Left kidney (tissue), 2 donors: ENCODE measurements around the gene ATXN1. TPM values are rescaled to one million over a fixed set of nuclear protein-coding genes. Genes with fewer than 3 reads are reported as not detected.
"Not testable (repeated sequence)": the region's sequence is repeated elsewhere in the genome, so short reads cannot be mapped to it uniquely, and the experiment has no call there.

Experiments
- DNase-seq: peaks from one replicate; pipeline ENCODE4 v3.0.0-alpha.2; 2013
- polyA plus RNA-seq: library from polyadenylated mRNA; unstranded; fragments of 120-200 nt; gene quantifications from one replicate; pipeline ENCODE4 v1.2.1, GENCODE V29; 2013; ENCODE audit not compliant: insufficient read length

The ATXN1 gene
- polyA plus RNA-seq, 1 donor: 23.6 TPM

DNA sequence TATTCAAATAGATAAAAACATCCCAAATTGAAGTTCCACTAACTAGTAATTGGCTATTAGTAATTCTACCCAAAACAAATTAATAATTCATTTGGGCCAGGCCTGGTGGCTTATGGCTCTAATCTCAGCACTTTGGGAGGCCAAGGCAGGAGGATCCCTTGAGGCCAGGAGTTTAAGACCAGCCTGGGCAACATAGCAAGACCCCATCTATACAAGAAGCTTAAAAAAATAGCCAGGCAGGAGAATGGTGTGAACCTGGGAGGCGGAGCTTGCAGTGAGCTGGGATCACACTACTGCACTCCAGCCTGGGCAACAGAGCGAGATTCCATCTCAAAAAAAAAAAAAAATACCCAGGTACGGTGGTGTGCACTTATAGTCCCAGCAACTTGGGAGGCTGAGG, 379.3 kb downstream of the ATXN1 start:
- not testable (repeated sequence) for DNase-seq

DNA sequence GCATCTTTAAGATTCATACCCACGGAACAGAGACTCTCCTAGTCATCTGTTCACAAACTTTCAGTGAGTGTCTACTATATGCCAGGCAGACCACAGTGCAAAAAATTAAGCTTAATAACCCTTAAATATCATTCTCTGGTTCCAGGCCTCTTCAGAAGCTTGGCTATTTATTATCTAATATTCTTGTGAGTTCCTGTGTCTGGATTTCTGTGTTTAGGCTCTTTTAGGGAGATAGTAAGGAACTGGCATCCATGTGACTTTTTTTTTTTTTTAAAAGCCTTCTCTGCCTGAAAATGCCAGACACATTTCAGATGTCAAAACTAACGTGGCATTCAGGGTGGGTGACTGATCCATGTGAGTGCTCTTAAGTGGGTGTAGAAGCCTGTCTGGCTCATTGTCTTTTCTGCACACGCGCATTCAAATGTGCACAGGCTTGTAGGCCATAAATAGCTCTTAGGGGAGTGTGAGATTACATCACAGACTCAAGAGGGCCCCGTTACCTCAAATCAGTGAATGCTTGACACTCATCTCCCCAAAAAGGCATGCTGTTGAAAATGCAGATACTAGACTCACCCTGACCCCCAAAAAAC, 380.9 kb downstream of the ATXN1 start:
- DNase-seq: no peak

GRCh38 chr6:16378360-16378759, 382.9 kb downstream of the ATXN1 start:
- DNase-seq: not testable (repeated sequence)

- DNase-seq: no peak
Observed at GRCh38 chr6:16377470-16377869, 383.8 kb downstream of the ATXN1 start.

- DNase-seq: no peak
Observed at GRCh38 chr6:16375843-16376242, 385.4 kb downstream of the ATXN1 start.

- no peak for DNase-seq
Observed at GRCh38 chr6:16375206-16375605, 386.1 kb downstream of the ATXN1 start.

- DNase-seq: no peak
Observed at GRCh38 chr6:16374461-16375200, 386.6 kb downstream of the ATXN1 start.

DNA sequence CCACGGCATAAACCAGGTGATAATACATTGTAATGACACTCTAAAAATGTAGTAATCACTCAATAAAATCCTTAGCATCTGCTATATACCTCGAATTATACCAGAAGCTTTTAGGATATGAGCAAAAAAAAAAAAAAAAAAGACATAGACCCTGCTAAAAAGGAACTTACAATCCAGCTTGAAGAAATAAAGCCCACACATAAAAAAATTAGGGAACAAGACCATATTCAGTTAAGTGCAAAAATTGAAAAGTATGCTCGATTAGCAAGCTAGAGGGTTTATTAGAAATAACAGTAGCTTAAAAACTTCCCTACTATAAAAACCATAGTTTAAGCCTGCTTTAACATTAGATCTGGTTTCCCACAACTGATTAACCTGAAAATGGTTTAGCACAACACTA, 387.2 kb downstream of the ATXN1 start:
- no peak for DNase-seq

DNA sequence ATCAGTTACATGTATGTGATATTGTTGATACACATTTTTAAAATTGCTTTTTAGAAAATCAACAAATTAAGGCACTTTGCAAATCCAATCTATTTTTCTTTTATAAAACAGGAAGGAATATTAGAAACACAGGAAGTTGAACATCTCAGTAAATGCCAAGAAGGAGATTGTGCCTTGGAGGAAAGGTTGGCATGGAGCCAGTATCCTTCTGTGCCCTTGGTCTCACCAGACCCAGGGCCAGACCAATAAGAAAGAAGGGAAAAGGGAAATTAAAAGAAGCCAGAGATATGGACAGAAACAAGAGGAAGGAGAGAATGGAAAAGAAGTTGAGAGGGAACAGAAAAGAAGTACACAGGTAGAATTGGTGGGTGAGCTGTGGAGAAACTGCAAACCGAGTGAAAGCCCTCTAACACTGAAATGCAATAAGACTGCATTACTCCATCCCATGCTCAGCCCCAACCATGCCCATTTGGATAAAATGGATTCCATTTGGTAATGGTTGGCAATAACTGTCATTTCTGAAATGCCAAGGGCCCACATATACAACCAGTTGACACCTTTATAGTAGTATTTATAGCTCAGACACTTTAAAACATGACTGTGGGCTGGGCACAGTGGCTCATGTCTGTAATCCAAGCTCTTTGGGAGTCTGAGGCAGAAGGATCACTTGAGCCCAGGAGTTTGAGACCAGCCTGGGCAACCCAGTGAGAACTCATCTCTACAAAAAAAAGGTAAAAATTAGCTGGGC, 389.1 kb downstream of the ATXN1 start:
- no peak for DNase-seq

DNA sequence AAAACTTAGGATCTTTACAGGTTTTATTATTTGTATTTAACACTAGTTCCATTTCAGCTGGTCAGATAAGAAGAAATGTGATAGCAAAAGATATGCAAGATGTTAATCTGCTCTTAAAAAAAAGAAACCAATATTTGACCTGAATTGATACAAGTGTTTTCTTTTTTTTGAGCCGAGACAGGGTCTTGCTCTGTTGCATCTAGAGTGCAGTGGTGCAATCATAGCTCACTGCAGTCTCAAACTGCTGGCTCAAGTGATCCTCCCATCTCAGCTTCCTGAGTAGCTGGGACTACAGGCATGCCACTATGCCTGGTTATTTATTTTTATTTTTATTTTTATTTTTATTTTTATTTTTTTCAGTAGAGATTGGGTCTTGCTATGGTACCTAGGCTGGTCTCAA, 389.9 kb downstream of the ATXN1 start:
- DNase-seq: no peak

GRCh38 chr6:16370943-16371342, 390.3 kb downstream of the ATXN1 start:
- no peak for DNase-seq

DNA sequence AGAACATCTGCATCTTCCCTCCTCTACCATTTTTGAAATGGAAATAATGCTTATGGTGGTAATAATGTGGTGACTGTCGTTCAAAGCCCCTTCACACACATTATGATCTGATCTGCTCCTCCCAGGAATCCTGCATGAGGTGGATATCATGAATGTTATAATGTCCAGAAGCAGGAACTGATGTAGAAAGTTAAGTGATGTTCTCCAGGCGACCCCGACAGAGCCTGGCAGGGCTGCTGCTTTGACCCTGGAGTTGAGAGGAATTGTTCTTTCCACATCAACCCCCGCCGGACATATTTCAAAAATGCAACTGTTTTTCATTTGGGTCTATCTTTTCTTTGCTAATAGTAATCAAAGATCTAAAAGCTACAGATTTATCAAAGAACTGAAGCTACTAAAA, 391.3 kb downstream of the ATXN1 start:
- no peak for DNase-seq

GRCh38 chr6:16369140-16369745, 392.0 kb downstream of the ATXN1 start:
- no peak for DNase-seq

DNA sequence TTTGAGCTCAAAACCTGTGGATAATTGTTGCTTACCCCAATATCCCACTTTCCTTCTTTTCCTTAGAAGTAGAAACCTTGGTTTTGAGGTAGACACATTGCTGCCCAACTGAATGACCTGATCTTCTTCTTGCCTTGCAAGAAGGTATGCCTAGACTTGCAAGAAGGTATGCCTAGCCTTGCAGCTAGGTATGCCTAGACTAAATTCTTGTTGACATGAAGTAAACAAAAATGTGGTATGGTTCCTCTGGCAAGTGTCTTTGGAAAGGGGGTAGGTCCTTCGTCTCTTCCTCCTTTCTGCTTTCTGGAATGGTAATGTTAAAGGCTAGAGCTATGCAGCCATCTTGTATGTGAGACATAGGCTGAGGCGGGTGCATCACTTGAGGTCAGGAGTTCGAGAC, 393.7 kb downstream of the ATXN1 start:
- DNase-seq: no peak

GRCh38 chr6:16363749-16364148, 397.5 kb downstream of the ATXN1 start:
- DNase-seq: no peak

- no peak for DNase-seq
Observed at GRCh38 chr6:16362819-16363589, 398.3 kb downstream of the ATXN1 start.

DNA sequence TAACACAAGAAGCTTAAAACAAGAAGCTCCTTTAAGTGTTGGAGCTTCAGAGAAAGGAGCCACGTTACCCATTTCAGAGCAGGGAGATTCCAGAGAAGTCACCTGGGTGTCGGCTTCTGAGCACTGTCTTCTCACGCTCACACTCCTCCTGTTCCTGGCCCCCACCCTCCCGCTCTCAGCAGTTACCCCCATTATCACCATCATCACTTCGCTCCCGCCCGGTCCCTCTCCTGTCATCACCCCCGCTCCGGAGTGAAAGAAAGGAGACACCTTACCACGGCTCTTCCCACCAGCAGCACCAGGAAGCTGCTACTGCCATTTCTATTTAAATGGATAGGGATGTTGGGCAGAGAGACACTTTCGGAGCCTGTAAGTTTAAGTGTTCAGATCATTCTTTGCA, 399.0 kb downstream of the ATXN1 start:
- DNase-seq: no peak

DNA sequence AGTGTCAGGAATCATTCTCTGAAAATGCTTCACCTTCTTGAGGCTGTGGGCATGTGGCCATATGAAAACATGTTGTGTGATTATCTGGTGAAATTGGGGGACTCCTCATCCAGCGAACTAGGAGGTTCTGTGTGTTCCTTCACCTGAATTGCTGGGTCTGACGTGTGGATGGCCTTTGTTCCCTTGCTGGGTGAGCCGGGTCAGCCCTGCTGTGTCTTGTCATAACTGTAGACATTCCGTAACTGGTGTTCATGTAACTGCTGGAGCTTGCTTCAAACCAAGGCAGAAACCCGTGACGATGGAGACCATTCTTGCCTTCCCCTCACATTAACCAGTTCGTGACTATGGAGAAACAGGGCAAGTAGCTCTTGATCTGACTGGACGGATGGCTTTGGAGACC, 399.4 kb downstream of the ATXN1 start:
- DNase-seq: no peak

- DNase-seq: no peak
Observed at GRCh38 chr6:16361121-16361520, 400.1 kb downstream of the ATXN1 start.

GRCh38 chr6:16360365-16360764, 400.9 kb downstream of the ATXN1 start:
- DNase-seq: no peak

DNA sequence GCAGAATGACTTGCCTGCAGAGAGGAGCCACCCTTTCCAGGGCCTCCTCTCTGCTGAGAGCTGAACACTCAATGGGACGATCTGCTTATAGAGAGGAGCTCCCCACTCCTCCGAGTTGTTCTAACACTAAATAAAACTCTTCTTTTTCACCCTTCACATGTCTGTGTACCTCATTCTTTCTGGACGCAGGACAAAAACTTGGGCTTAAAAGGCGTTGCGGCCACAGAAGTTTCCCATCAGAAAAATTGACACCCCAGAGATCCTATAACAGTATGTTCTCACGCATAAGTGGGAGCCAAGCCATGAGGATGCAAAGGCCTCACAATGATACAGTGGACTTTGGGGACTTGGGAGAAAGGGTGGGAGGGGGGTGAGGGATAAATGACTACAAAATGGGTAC, 401.7 kb downstream of the ATXN1 start:
- DNase-seq: no peak

- DNase-seq: no peak
Observed at GRCh38 chr6:16358531-16359138, 402.6 kb downstream of the ATXN1 start.
